ENCODE data around the gene MADD. TPM values are rescaled to one million over a fixed set of nuclear protein-coding genes. Genes with fewer than 3 reads are reported as not detected.

MADD gene
- total and polyA plus RNA-seq, 2 donors (not counting 1 experiment from before 2014, with no cell fraction given), result 56.8 to 108 TPM

GRCh38 chr11:47239852-47240251, 30.1 kb upstream of the MADD start:
- H2AFZ ChIP-seq (ENCODE audit: insufficient read depth, low read depth, low read length, poor library complexity, severe bottlenecking), result no peak overlapping the region
- TF ChIP-seq, protein P1, sequence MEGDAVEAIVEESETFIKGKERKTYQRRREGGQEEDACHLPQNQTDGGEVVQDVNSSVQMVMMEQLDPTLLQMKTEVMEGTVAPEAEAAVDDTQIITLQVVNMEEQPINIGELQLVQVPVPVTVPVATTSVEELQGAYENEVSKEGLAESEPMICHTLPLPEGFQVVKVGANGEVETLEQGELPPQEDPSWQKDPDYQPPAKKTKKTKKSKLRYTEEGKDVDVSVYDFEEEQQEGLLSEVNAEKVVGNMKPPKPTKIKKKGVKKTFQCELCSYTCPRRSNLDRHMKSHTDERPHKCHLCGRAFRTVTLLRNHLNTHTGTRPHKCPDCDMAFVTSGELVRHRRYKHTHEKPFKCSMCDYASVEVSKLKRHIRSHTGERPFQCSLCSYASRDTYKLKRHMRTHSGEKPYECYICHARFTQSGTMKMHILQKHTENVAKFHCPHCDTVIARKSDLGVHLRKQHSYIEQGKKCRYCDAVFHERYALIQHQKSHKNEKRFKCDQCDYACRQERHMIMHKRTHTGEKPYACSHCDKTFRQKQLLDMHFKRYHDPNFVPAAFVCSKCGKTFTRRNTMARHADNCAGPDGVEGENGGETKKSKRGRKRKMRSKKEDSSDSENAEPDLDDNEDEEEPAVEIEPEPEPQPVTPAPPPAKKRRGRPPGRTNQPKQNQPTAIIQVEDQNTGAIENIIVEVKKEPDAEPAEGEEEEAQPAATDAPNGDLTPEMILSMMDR (IDR thresholded peaks at IDR 0.05), result no peak
- no peak for TF ChIP-seq EZH2 (IDR thresholded peaks at IDR 0.05; ENCODE audit: borderline replicate concordance, insufficient read depth, low read depth, low read length, poor library complexity, severe bottlenecking)
- ATAC-seq (ENCODE audit: low read depth) (no peak), DNase-seq (no peak)
- no peak overlapping the region for H3K27ac ChIP-seq (ENCODE audit: low read length in 2 of 2)
- Mint-ChIP-seq H3K27ac (no peak overlapping the region), H3K9me3 (ENCODE audit: insufficient read depth) (no peaks in the 10 kb centered on the region), H3K27me3 (no peaks in the 10 kb centered on the region), H3K4me1 (no peaks in the 10 kb centered on the region), H3K4me3 (no peak overlapping the region)
- H4K20me1 ChIP-seq (ENCODE audit: control insufficient read depth, insufficient read depth, low read length, poor library complexity, severe bottlenecking), result no peaks in the 10 kb centered on the region
- no peak overlapping the region for H3K4me2 ChIP-seq (replicated peaks; ENCODE audit: low read depth, low read length, poor library complexity, severe bottlenecking)
- H3K79me2 ChIP-seq (ENCODE audit: control insufficient read depth, insufficient read depth, low read length), result no peaks in the 10 kb centered on the region
- CTCF ChIA-PET, result no interaction called here
- peaks cover 8 to 61% of the 10 kb centered on the region in 2 experiments for H3K36me3 ChIP-seq (replicated peaks in 1 of 2; ENCODE audit: control extremely low read depth in 1 of 2, control insufficient read depth in 1 of 2, extremely low read depth in 1 of 2, insufficient read depth in 2 of 2, low read length in 1 of 2)
- no peaks in the 10 kb centered on the region for H3K4me1 ChIP-seq (ENCODE audit: control insufficient read depth in 2 of 2, insufficient read depth in 2 of 2, low read length in 2 of 2)
- H3K9ac ChIP-seq (ENCODE audit: low read length), result no peak overlapping the region
- POLR2A ChIA-PET, result interaction anchor here (1.2 kb wide), 1 partner anchor 9 kb away, joined by 3 read pairs; the partner anchor contains the start of gene ACP2
- WGBS (ENCODE audit: insufficient coverage), result 99% methylated on average over 10 of the region's 10 CpGs
- intact Hi-C loops (cut with micrococcal nuclease), result no loop called here
- H3K4me3 ChIP-seq (ENCODE audit: control extremely low read depth in 1 of 5, extremely low read depth in 1 of 5, insufficient read depth in 1 of 5, low read depth in 2 of 5, low read length in 4 of 5), result no peak overlapping the region
- no peaks in the 10 kb centered on the region for H3K27me3 ChIP-seq (replicated peaks in 1 of 4; ENCODE audit: control extremely low read depth in 1 of 4, control insufficient read depth in 3 of 4, insufficient read depth in 4 of 4, low read length in 3 of 4)
- H3K9me3 ChIP-seq (ENCODE audit: control extremely low read depth in 1 of 3, control insufficient read depth in 2 of 3, insufficient read depth in 1 of 3, low read length in 2 of 3), result no peaks in the 10 kb centered on the region

- DNase-seq (no peak), ATAC-seq (ENCODE audit: low read depth) (no peak)
- peaks cover 2% of the 10 kb centered on the region for H3K79me2 ChIP-seq (ENCODE audit: control insufficient read depth, insufficient read depth, low read length)
- H3K27me3 ChIP-seq (replicated peaks in 1 of 4; ENCODE audit: control extremely low read depth in 1 of 4, control insufficient read depth in 3 of 4, insufficient read depth in 4 of 4, low read length in 3 of 4), result no peaks in the 10 kb centered on the region
- no peak overlapping the region for H2AFZ ChIP-seq (ENCODE audit: insufficient read depth, low read depth, low read length, poor library complexity, severe bottlenecking)
- no peak overlapping the region for H3K9ac ChIP-seq (ENCODE audit: low read length)
- no peak overlapping the region for H3K27ac ChIP-seq (ENCODE audit: low read length in 2 of 2)
- no peaks in the 10 kb centered on the region for H3K9me3 Mint-ChIP-seq (ENCODE audit: insufficient read depth)
- no peak overlapping the region for H3K4me2 ChIP-seq (replicated peaks; ENCODE audit: low read depth, low read length, poor library complexity, severe bottlenecking)
- WGBS (ENCODE audit: insufficient coverage), result 98% methylated on average over 3 of the region's 3 CpGs
- H3K27ac Mint-ChIP-seq, result no peak overlapping the region
- CTCF ChIA-PET, result no interaction called here
- no peaks in the 10 kb centered on the region for H4K20me1 ChIP-seq (ENCODE audit: control insufficient read depth, insufficient read depth, low read length, poor library complexity, severe bottlenecking)
- H3K4me3 Mint-ChIP-seq, result no peak overlapping the region
- H3K9me3 ChIP-seq (ENCODE audit: control extremely low read depth in 1 of 3, control insufficient read depth in 2 of 3, insufficient read depth in 1 of 3, low read length in 2 of 3), result no peaks in the 10 kb centered on the region
- H3K4me1 Mint-ChIP-seq, result peaks cover under 1% of the 10 kb centered on the region
- no peaks in the 10 kb centered on the region for H3K27me3 Mint-ChIP-seq
- no peak for TF ChIP-seq EZH2 (IDR thresholded peaks at IDR 0.05; ENCODE audit: borderline replicate concordance, insufficient read depth, low read depth, low read length, poor library complexity, severe bottlenecking)
- TF ChIP-seq, protein P1 (IDR thresholded peaks at IDR 0.05), result no peak
- POLR2A ChIA-PET, result interaction anchor here (0.6 kb wide), 2 partner anchors 13 to 204 kb away, joined by 7 to 10 read pairs; no protein-coding TSS in a partner anchor
- H3K36me3 ChIP-seq (replicated peaks in 1 of 2; ENCODE audit: control extremely low read depth in 1 of 2, control insufficient read depth in 1 of 2, extremely low read depth in 1 of 2, insufficient read depth in 2 of 2, low read length in 1 of 2), result peaks cover 8 to 68% of the 10 kb centered on the region in 2 experiments
- no peaks in the 10 kb centered on the region for H3K4me1 ChIP-seq (ENCODE audit: control insufficient read depth in 2 of 2, insufficient read depth in 2 of 2, low read length in 2 of 2)
- intact Hi-C loops (cut with micrococcal nuclease), result no loop called here
- no peak overlapping the region for H3K4me3 ChIP-seq (ENCODE audit: control extremely low read depth in 1 of 5, extremely low read depth in 1 of 5, insufficient read depth in 1 of 5, low read depth in 2 of 5, low read length in 4 of 5)
Measured at GRCh38 chr11:47241841-47242301, 28.1 kb upstream of the MADD start.

All from B cell (primary cell).